WTC11 (cell line): ENCODE measurements around the gene ASB4.
"Not testable (repeated sequence)": the region's sequence is repeated elsewhere in the genome, so short reads cannot be mapped to it uniquely, and the experiment has no call there.

Experiments used
- FOXP1 ChIP-seq: sonication (generic); formaldehyde crosslinking; IDR thresholded peaks from 2 replicates; pipeline ENCODE4 v1.8.0; 2022; ENCODE audit warnings: missing genetic modification reagents, mild to moderate bottlenecking, moderate library complexity, borderline replicate concordance
- ZNF423 ChIP-seq: fragments of 250-450 bp; sonication (Bioruptor Pico); IDR thresholded peaks from 2 replicates; pipeline ENCODE4 v2.1.2; 2022; ENCODE audit warnings: mild to moderate bottlenecking, moderate library complexity
- TF ChIP-seq, protein P1 (sequence below): sonication (generic); formaldehyde crosslinking; IDR thresholded peaks from 2 replicates; pipeline ENCODE4 v1.8.0; 2022; ENCODE audit warnings: mild to moderate bottlenecking, missing genetic modification reagents
- TF ChIP-seq, protein P2 (sequence below): fragments of 200-600 bp; IDR thresholded peaks from 2 replicates; pipeline ENCODE4 v1.8.0; 2022; ENCODE audit warnings: antibody characterized with exemption
- TF ChIP-seq, protein P3 (sequence below): sonication (generic); formaldehyde crosslinking; IDR thresholded peaks from 2 replicates; pipeline ENCODE4 v1.8.0; 2022; ENCODE audit warnings: mild to moderate bottlenecking, missing genetic modification reagents
- TF ChIP-seq, protein P4 (sequence below): sonication (generic); formaldehyde crosslinking; conservative IDR thresholded peaks from 2 replicates; pipeline ENCODE4 v1.8.1; 2022; ENCODE audit warnings: mild to moderate bottlenecking, missing genetic modification reagents

DNA sequence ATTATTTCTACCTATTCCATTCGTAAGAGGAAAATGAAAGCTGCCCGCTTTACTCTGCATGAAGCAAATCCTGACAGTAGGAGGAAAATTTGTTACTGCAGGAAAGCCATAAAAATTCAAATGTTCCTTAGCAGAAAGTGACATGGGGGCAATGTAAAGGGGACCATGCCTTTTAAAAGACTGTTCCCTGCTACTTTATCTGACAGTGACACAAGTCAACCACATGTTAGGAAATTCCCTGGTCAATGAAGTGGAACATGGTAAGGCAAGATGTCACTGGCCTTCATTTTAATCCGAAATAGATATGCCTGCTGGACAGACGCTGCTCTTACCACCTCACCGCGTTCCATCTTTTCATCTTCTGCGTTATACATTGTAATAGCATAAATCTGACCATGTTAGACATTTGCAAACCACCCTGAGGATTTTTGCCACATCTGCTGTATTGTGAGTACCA, 18.4 kb downstream of the ASB4 start:
- TF ChIP-seq, protein P1, sequence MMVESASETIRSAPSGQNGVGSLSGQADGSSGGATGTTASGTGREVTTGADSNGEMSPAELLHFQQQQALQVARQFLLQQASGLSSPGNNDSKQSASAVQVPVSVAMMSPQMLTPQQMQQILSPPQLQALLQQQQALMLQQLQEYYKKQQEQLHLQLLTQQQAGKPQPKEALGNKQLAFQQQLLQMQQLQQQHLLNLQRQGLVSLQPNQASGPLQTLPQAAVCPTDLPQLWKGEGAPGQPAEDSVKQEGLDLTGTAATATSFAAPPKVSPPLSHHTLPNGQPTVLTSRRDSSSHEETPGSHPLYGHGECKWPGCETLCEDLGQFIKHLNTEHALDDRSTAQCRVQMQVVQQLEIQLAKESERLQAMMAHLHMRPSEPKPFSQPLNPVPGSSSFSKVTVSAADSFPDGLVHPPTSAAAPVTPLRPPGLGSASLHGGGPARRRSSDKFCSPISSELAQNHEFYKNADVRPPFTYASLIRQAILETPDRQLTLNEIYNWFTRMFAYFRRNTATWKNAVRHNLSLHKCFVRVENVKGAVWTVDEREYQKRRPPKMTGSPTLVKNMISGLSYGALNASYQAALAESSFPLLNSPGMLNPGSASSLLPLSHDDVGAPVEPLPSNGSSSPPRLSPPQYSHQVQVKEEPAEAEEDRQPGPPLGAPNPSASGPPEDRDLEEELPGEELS, result not testable (repeated sequence)
- TF ChIP-seq, protein P2, sequence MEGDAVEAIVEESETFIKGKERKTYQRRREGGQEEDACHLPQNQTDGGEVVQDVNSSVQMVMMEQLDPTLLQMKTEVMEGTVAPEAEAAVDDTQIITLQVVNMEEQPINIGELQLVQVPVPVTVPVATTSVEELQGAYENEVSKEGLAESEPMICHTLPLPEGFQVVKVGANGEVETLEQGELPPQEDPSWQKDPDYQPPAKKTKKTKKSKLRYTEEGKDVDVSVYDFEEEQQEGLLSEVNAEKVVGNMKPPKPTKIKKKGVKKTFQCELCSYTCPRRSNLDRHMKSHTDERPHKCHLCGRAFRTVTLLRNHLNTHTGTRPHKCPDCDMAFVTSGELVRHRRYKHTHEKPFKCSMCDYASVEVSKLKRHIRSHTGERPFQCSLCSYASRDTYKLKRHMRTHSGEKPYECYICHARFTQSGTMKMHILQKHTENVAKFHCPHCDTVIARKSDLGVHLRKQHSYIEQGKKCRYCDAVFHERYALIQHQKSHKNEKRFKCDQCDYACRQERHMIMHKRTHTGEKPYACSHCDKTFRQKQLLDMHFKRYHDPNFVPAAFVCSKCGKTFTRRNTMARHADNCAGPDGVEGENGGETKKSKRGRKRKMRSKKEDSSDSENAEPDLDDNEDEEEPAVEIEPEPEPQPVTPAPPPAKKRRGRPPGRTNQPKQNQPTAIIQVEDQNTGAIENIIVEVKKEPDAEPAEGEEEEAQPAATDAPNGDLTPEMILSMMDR, result not testable (repeated sequence)
- TF ChIP-seq, protein P3, sequence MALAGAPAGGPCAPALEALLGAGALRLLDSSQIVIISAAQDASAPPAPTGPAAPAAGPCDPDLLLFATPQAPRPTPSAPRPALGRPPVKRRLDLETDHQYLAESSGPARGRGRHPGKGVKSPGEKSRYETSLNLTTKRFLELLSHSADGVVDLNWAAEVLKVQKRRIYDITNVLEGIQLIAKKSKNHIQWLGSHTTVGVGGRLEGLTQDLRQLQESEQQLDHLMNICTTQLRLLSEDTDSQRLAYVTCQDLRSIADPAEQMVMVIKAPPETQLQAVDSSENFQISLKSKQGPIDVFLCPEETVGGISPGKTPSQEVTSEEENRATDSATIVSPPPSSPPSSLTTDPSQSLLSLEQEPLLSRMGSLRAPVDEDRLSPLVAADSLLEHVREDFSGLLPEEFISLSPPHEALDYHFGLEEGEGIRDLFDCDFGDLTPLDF, result not testable (repeated sequence)
- TF ChIP-seq FOXP1, ZNF423 (CRISPR knock-in tag): not testable (repeated sequence)
- TF ChIP-seq, protein P4, sequence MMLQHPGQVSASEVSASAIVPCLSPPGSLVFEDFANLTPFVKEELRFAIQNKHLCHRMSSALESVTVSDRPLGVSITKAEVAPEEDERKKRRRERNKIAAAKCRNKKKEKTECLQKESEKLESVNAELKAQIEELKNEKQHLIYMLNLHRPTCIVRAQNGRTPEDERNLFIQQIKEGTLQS (CRISPR knock-in tag), result not testable (repeated sequence)
